ENCODE measurements around the gene HYDIN.

DNA sequence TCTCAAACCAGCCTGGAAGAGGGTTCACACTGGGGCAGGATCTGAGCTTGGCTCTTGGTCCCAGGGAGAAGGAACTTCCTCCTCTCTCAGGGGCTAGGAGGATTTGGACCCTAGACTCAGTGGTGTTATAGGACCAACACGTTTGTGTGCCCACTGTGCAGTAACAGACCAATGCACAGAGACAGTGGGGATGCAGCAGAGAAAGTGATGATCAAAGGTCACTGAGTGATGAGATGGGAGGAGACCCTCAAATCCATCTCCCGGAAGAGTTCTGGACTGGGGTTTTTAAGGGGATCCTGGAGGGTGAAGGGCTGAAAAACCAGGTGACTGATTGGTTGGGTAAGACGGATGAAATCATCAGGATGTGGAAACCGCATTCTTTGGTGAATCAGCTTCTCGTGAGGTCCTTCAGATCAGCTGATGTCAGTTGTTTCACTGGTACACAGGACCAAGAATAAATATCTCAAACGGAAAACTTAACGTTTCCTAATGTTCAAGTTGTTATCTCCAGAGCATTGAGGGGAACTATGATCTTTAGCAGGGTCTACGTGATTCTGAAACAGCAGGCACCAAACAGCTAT, 426.3 kb downstream of the HYDIN start:
- TF ChIP-seq BACH2 (CRISPR knock-in tag; IDR thresholded peaks at IDR 0.05; ENCODE audit: borderline replicate concordance) (no peak), ZNF70 (CRISPR knock-in tag; IDR thresholded peaks at IDR 0.05) (no peak), RARB (CRISPR knock-in tag; IDR thresholded peaks at IDR 0.05) (no peak), ZFP3 (CRISPR knock-in tag; IDR thresholded peaks at IDR 0.05) (no peak), TCF4 (CRISPR knock-in tag; IDR thresholded peaks at IDR 0.05; ENCODE audit: borderline replicate concordance) (no peak), PPARA (CRISPR knock-in tag; IDR thresholded peaks at IDR 0.05; ENCODE audit: borderline replicate concordance) (no peak), ESRRG (CRISPR knock-in tag; IDR thresholded peaks at IDR 0.05) (no peak), ZNF8 (CRISPR knock-in tag; IDR thresholded peaks at IDR 0.05) (no peak)
- TF ChIP-seq, protein P1, sequence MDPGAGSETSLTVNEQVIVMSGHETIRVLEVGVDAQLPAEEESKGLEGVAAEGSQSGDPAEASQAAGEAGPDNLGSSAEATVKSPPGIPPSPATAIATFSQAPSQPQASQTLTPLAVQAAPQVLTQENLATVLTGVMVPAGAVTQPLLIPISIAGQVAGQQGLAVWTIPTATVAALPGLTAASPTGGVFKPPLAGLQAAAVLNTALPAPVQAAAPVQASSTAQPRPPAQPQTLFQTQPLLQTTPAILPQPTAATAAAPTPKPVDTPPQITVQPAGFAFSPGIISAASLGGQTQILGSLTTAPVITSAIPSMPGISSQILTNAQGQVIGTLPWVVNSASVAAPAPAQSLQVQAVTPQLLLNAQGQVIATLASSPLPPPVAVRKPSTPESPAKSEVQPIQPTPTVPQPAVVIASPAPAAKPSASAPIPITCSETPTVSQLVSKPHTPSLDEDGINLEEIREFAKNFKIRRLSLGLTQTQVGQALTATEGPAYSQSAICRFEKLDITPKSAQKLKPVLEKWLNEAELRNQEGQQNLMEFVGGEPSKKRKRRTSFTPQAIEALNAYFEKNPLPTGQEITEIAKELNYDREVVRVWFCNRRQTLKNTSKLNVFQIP (CRISPR knock-in tag; IDR thresholded peaks at IDR 0.05; ENCODE audit: borderline replicate concordance, low read depth): no peak

Data from SK-N-SH treated with all-trans-retinoic acid at 6 μM for 48 hours (cell line).